ENCODE data around the gene PRTN3.
"Not testable (repeated sequence)": the region's sequence is repeated elsewhere in the genome, so short reads cannot be mapped to it uniquely, and the experiment has no call there.

Gene PRTN3

DNA sequence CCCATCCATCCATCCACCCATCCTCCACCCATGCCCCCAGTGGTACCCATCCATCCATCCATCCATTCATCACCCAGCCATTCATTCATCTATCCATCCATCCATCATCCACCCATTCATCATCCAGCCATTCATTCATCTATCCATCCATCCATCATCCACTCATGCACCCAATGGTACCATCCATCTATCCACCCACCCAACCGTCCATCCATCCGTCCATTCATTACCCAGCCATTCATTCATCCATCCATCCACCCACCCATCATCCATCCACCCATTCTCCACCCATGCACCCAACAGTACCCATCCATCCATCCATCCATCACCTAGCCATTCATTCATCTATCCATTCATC, 24.3 kb upstream of the PRTN3 start:
- no peak for DNase-seq

DNA sequence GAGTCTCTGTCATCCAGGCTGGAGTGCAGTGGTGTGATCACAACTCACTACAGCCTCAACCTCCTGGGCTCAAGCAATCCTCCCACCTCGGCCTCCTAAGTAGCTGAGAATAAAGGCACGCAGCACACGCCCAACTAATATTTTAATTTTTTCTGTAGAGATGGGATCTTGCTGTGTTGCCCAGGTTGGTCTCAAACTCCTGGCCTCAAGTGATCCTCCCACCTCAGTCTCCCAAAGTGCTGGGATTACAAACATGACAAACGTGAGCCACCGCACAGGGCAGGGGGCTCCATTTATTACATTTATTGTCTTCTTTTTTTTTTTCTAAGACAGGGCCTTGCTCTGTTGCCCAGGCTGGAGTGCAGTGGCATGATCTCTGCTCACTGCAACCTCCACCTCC, 20.6 kb upstream of the PRTN3 start:
- DNase-seq, result not testable (repeated sequence)

DNA sequence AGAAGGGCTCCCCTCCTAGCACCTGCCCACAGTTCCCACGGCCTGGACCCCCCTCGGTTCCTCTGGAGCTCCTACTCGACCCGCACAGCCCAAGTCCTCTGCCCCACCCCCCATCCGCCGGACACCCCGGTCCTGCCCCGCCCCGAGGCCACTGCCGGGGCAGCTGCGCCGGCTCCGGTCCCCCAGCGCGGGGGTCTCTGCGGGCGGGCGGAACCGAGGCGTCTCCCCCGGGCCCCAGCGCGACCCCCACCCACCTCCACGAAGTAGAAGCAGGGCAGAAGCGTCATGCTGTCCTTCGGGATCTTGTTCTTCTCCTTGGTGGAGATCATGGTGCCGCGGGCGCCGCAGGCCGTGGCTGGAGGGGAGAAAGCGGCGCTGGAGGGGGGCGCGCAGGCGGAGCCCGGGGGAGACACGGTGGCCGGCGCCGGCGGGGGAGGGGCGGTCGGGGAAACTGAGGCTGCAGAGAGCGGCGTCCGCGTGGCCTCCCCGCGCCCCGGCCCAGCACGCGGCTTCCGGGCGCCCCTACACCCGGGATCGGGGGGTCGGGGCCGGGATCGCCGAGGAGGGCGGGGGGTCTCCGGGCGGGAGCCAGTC, 19.5 kb upstream of the PRTN3 start:
- no peak for DNase-seq

DNA sequence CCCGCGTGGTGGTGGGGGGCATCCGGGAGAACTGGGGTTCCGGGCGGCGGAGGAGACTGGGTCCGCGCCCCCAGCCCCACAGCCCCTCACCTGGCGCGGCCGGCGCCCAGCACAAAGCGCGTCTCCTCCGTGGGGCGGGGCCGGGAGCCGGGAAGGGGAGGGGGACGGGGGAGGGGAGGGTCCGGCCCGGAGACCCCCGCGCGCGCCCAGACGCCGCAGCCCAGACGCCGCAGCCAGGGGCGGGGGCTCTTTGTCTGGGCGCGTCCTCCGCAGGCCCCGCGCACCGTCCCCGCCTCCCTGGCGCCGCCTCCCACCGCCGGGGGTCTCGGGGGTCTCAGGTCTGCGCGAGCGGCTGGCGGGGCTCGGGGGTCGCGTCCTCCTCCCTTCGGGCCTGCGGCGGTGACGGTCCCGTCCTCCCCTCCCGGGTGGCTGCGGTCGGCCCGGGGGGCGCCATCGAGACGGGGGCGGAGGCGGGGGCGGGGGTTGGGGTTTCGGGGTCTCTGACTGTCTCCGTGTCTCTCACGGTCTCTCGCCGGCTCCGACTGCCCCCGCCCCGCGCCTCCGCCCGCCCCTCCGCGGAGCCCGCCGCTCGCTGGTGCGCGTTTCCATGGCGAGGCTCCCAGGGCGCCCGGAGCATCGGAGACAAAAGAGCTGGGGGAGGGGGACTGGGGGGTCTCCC, 18.8 kb upstream of the PRTN3 start, which contains the start of gene PLPPR3:
TSS of gene PLPPR3 (minus strand) at position 131 of the 679 bp plus-strand sequence. CDS start 396 bp downstream, outside the sequence.
- no peak for DNase-seq

DNA sequence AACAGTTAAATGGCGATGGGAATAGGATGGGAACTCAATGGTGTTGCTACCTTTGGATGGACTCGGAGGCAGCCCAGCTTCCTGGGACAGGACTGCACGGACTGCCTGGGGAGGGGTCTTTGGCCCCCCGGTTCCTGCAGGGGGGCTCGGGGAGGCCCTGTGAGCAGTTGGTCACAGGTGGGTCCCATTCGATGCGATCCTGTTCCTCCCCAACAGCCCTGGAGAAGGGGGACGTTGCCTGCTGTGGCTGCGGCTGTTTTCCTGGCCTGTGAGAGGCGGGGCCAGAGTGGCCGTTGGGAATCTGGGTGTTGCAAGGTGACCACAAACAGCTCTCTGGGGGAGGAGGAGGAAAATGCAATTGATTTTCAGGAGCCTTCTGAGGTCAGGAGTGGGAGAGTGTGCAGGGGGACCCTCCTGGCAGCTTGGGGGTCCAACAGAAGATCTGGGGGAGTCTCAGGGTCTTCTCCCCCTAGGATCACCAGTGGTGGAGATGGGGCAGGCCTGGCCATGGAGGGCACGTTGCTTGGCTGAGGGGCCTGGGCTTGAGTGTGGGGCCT, 17.2 kb upstream of the PRTN3 start:
- DNase-seq, result no peak

DNA sequence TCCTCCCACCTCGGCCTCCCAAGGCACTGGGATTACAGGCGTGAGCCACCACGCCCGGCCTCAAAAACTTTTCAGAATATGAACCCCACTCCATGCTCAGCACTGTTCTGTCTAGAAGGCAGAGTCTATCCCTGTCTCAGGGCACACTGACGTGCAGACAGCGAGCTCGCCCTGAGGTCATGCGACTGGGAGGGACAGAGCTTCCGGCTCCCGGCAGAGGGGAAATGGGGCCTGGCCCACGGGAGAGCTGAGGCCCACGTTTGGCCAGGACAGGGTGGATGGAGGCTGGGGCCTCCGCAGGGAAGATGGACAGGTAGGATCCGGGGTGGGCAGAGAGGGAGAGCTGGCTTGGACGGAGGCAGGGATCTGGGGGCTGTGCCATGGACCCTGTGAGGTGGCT, 15.9 kb upstream of the PRTN3 start:
- no peak for DNase-seq

DNA sequence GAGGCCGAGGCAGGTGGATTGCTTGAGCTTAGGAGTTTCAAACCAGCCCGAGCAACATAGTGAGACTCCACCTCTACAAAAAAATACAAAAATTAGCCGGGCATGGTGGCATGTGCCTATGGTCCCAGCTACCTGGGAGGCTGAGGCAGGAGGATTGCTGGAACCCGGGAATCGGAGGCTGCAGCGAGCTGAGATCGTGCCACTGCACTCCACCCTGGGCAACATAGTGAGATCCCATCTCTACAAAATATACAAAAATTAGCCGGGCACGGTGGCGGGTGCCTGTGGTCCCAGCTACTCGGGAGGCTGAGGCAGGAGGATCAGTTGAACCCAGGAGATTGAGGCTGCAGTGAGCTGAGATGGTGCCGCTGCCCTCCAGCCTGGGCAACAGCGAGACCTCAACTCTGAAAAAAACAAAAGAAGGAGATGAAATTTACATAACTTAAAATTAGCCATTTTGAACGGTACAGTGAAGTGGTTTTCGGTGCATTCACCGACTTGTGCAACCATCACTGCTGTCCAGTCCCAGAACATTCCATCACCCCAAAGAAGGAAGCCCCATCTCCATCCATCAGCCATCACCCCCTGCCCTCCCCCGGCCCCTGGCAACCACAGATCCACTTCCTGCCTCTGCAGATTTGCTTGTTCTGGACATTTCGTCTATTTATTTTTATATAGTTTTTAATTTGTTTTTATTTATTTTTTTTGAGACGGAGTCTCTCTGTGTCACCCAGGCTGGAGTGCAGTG, 14.7 kb upstream of the PRTN3 start:
- no peak for DNase-seq

DNA sequence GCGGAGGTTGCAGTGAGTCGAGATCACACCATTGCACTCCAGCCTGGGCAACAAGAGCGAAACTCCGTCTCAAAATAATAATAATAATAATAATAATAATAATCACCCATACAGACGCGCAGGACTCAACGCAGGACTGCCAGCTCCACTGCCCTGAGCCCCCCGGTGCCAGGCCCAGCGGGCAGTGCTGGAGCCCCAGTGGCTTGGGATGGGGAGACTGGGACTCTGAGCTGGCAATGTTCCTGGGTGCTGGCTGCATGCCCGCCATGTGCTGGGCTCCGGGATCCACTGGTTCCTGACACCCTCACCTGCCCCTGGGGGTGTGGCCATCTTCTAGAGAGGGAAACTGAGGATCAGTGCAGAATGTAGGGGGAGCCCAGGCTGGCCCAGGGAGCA, 13.5 kb upstream of the PRTN3 start:
- DNase-seq, result no peak

DNA sequence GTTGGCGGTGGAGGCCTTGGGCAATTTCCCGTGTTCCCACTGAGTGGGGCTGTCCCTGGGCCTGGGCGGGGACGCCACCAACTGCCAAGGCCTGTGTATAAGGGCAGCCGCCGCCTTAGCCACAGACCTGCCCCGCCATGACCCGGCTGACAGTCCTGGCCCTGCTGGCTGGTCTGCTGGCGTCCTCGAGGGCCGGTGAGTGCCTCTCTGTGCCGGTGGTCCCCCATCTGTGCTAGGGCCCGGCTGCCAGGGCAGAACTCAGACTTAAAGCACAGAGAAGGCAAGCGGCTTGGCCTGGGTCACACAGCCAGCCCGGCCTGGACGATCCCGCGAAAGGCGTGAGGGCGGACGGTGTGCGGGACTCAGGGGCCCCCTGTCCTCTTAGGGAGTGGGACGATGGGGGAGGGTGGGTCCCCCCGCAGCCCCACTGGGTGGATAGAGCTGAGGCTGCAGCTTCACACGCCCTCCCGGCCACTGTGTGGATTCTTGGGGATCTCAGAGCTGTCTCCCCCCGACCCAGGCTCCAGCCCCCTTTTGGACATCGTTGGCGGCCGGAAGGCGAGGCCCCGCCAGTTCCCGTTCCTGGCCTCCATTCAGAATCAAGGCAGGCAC, 13.0 kb upstream of the PRTN3 start, which contains the start of gene AZU1:
TSS of gene AZU1 (plus strand) at position 128 of the 612 bp plus-strand sequence. CDS start at position 138, 10 bp downstream.
- no peak for DNase-seq

DNA sequence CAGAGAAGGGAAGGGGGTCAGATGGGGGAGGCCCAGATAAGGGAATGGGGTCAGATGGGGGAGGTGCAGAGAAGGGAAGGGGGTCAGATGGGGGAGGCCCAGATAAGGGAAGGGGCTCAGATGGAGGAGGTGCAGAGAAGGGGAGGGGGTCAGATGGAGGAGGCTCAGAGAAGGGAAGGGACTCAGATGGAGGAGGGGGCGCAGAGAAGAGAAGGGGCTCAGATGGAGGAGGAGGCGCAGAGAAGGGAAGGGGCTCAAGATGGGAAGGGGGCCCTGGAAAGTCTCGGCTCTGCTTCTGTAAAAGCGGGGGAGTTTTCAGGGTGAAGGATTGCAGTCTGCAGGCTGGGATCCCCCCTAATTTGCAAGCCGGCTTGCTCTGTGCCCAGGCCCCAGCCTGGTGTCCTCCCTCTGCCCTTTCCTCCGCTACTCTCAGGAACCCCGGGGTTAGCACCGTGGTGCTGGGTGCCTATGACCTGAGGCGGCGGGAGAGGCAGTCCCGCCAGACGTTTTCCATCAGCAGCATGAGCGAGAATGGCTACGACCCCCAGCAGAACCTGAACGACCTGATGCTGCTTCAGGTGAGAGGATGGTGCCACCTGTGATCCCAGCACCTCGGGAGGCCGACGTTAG, 11.6 kb upstream of the PRTN3 start:
- no peak for DNase-seq

DNA sequence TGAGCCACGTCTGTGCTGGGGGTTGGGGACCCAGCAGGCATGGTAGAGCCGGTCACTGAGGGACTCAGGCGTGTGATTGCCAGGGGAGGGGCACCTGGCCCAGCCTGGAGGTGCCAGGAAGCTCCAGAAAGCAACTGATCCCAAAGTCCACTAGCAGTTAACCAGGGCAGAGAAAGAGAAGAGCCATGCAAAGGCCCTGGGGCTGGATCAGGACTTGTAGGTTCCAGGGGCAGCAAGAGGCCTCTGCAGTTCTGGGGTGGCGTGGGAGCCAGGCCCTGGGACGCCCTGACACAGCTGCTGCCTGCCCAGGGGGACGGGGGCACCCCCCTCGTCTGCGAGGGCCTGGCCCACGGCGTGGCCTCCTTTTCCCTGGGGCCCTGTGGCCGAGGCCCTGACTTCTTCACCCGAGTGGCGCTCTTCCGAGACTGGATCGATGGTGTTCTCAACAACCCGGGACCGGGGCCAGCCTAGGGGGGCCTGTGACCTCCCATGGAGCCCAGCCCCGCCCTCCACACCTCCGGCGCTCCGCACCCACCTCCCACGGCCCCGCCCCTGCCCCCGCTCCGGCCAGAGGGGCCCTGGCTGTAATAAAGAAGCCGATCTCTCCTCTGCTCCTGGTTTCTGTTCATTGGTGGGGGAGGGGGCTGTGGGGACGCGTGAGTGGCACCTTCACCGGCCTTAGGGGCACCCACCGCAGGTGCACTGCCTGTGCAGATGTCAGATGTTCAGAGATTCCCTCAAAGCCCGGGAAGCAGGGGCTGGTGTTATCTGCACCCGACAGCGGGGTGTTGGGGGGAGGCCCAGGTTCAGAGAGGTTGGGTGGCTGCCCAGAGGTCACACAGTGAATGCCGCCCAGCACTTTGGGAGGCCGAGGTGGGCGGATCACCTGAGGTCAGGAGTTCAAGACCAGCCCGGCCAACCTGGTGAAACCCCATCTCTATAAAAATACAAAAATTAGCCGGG, 9.1 kb upstream of the PRTN3 start:
- no peak for DNase-seq

DNA sequence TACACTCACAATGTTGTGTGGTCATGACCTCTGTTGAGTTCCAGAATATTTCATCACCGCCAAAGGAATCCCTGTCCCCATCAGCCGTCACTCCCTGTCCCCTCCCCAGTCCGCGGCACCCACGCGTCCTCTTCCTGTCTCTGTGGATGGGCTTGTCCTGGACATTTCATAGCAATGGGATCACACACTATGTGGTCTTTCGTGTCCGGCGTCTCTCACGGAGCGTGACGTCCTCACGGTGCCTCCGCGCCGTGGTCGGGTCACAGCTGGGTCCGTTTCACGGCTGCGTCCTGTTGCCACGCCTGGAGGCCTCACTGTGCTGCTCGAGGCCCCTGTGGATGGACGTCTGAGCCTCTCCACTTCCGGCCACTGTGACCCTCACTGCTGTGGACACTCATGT, 6.6 kb upstream of the PRTN3 start:
- DNase-seq, result no peak

DNA sequence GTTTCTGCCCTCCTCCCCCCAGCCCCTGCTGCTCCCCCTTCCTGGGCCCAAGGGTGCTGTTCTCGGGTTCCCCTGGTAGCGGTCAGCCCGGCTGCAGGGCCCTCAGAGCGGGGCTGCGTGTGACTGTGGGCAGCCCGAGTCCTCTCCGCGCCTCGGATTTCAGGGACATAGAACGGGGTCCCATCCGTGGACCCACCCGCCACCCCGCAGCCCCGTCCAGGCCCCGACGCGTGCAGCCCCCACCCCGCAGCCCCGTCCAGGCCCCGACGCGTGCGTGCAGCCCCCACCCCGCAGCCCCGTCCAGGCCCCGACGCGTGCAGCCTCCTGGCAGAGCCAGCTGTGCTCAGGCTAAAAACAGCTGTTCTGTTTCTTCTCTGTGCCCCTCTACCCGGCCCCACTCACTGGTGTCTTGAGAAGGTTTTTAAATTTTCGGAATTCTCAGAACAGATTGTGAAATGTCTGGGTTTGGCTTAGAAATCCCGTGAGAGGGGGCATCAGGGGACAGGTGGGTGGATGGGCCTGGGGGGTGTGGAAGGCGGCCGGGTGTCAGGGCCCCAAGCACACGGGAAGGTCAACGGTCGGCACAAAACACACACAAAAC, 5.5 kb upstream of the PRTN3 start:
- DNase-seq, result no peak

DNA sequence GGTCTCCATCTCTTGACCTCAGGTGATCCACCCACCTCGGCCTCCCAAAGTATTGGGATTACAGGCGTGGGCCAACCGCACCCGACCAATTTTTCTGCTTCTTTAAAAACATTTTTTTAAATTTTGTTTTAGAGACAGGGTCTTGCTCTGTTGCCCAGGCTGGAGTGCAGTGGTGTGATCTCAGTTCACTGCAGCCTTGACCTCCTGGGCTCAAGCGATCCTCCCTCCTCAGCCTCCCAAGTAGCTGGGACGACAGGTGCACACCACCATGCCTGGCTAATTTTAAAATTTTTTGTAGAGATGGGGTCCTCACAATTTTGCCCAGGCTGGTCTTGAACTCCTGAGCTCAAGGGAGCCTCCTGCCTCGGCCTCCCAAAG, 2.0 kb downstream of the PRTN3 start:
- DNase-seq, result not testable (repeated sequence)

DNA sequence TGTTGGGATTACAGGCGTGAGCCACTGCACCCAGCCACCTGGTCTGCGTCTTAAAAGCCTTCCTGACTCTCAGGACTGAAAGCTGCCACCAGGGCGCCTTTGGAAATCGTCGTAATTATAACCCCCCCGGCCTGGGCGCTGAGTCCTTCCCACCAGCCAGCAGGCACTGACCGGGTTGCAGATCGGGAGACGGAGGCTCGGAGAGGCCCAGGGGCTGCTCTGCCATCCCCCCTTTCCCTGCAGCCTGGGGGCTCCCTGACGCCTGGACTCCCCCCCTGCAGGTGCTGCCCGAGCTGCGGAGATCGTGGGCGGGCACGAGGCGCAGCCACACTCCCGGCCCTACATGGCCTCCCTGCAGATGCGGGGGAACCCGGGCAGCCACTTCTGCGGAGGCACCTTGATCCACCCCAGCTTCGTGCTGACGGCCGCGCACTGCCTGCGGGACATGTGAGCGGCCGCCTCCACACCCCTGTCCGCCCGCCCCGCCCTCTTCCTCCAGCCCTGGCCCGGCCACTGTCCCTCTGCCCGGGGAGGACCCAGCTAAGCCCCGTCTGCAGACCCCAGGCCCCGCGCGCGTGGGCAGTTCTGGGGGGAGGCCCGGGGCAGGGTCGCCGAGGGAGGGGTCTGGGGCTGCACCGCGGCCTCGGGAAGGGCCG, 2.5 kb downstream of the PRTN3 start:
- DNase-seq, result no peak

DNA sequence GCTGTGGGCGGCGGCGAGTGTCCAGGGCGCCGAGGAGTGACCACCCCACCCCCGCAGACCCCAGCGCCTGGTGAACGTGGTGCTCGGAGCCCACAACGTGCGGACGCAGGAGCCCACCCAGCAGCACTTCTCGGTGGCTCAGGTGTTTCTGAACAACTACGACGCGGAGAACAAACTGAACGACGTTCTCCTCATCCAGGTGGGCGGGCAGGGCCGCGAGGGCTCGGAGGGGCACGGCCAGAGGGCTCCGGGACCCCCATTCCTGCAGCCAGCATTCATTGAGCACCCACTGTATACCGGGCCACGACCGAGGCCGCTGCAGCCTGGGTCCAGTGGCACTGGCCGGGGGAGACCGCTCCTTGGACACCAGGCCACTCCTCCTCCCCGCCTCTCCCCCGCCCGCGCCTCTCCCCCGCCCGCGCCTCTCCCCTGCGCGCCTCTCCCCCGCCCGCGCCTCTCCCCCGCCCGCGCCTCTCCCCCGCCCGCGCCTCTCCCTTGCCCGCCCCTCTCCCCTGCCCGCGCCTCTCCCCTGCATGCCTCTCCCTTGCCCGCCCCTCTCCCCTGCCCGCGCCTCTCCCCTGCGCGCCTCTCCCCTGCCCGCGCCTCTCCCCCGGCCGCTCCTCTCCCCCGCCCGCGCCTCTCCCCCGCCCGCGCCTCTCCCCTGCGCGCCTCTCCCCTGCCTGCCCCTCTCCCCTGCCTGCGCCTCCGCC, 3.2 kb downstream of the PRTN3 start:
- DNase-seq, result no peak

DNA sequence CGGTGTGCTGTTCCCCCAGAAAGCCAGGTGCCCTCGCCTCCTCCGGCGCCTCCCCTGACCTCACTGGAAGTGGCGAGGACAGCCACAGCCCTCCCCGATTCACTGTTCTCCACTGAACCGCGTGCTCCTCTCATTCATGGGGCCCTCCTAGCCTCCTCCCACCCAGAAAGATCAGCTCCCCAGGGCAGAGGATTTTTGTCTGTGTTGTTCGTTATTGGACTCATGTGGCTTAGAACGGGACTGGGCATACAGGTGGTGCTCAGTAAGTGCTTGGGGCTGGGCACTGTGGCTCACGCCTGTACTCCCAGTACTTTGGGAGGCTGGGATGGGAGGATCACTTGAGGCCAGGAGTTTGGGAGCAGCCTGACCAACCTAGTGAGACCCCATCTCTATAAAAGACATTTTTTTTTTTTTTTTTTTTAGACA, 3.8 kb downstream of the PRTN3 start:
- DNase-seq, result no peak

DNA sequence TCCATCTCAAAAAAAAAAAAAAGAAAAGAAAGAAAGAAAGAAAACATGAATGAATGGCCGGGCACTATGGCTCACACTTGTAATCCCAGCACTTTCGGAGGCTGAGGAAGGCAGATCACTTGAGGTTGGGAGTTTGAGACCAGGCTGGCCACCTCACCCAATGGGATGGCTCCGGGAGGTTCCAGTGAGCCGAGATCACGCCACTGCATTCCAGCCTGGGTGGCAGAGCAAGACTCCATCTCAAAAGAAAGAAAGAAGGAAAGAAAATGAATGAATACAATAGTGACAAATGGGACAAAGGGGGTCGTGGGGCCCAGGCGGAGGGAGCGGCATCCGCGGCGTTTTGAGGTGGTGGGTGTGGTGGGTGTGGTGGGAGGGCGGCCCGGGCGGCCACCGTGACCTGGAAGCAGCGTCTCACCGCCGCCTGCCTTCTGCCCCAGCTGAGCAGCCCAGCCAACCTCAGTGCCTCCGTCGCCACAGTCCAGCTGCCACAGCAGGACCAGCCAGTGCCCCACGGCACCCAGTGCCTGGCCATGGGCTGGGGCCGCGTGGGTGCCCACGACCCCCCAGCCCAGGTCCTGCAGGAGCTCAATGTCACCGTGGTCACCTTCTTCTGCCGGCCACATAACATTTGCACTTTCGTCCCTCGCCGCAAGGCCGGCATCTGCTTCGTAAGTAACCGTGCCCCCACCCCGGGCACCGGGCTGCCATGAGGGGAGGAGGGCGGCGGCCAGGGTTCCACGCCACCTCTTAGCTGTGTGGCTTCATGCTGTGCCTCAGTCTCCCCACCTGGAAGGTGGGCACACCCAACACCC, 5.1 kb downstream of the PRTN3 start:
- no peak for DNase-seq

DNA sequence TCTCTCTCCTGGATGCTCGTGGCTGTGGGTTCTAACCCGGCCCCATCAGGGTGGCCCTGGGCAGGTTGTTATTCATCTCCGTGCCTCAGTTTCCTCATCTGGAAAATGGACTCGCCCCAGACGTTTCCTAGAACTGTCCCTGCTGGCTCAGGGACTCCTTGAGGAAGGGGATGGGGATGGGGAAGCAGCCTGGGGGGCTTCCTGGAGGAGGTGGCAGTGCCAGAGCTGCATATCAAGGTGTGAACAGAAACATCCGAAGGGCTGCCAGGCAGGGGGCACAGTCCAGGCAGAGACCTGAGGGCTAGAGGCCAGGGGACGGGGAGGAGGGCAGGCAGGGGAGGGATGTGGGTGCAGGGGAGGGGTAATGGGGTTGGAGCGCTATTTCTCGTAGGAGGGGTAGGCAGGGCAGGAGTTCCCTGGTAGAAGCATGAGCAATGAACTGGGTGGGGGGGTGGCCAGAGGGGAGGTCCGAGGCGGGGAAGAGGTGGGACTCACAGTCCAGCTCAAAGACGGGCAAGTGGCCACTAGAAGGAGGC, 7.7 kb downstream of the PRTN3 start:
- DNase-seq, result no peak

Data from activated CD4-positive, alpha-beta T cell treated with anti-CD3 and anti-CD28 coated beads, Interleukin-10, Interleukin-2, amounts not matched to agents 100 ng/mL and 50 ng/mL, durations not matched to agents 16 hours and 8 hours (primary cell).